Hematopoietic multipotent progenitor cell treated with erythropoietin and hydrocortisone succinate and interleukin-3 and kit ligand, for 4 days (in vitro differentiated cells): ENCODE measurements around the gene SCN1B.
"Not testable (repeated sequence)": the region's sequence is repeated elsewhere in the genome, so short reads cannot be mapped to it uniquely, and the experiment has no call there.

Experiments used
- DNase-seq: peaks from one replicate; pipeline ENCODE4 v3.0.0-alpha.2; 2015

SCN1B gene

DNA sequence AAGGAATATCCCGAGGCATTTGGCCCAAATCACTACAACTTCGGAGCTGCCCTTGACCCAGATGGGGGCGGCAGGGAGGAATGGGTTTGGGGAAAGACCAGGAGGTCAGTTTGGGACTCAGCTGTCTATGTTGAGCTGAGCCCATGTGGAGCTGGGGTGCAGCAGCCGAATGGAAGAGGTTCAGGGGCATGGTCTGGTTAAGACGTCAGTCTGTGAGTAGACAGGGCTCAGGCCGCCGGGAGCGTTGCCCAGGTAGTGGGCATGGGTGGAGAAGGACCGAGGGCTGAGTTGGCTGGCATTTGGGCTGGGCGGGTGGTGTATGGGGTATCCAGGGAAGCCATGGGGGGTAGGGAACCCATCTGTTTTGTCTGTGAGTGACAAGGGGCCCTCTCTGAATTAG, 9.3 kb upstream of the SCN1B start:
- DNase-seq, result no peak

- DNase-seq, result no peak
Observed at GRCh38 chr19:35021596-35021995, 8.7 kb upstream of the SCN1B start.

GRCh38 chr19:35022460-35022859, 7.8 kb upstream of the SCN1B start:
- no peak for DNase-seq

- DNase-seq, result no peak
Observed at GRCh38 chr19:35023428-35023827, 6.8 kb upstream of the SCN1B start.

DNA sequence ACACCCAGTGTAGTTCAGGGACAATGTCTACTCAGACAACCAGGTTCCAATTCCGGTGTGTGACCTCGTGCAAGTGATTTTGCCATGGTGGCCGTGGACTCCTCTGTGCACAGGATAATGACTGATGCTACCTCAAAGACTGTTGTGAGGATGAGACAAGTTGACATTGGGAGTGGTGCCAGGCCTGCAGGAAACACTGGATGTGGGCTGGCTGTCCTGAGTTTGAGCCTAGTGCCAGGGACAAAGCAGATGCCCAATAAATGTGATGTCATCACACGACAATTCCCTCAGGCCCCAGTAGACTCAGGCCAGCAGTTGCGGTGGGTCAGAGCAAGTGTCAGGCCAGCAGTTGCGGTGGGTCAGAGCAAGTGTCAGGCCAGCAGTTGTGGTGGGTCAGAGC, 6.2 kb upstream of the SCN1B start:
- DNase-seq, result no peak

DNA sequence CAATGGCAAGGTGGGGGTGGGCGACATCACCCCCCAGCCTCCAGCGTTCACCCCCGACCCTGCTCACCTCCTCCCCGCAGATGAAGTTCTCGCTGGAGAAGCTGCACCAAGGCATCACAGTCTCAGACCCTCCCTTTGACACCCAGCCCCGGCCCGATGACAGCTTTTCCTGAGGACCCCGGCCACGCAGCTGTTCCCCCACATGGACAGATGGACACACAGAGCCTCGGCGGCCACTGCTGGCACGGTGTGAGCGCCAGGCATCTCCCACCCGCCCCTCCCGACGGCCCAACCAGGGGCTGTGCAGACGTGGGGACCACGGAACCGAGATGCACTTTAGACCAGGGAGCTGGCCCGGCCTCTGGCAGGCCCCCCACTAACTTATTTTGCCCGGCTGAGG, 4.3 kb upstream of the SCN1B start:
- DNase-seq, result no peak

- no peak for DNase-seq
Observed at GRCh38 chr19:35026418-35026817, 3.9 kb upstream of the SCN1B start.

- DNase-seq, result no peak
Observed at GRCh38 chr19:35027009-35027408, 3.3 kb upstream of the SCN1B start.

- no peak for DNase-seq
Observed at GRCh38 chr19:35027851-35028599, 2.2 kb upstream of the SCN1B start.

GRCh38 chr19:35028600-35028885, 1.7 kb upstream of the SCN1B start:
- not testable (repeated sequence) for DNase-seq

DNA sequence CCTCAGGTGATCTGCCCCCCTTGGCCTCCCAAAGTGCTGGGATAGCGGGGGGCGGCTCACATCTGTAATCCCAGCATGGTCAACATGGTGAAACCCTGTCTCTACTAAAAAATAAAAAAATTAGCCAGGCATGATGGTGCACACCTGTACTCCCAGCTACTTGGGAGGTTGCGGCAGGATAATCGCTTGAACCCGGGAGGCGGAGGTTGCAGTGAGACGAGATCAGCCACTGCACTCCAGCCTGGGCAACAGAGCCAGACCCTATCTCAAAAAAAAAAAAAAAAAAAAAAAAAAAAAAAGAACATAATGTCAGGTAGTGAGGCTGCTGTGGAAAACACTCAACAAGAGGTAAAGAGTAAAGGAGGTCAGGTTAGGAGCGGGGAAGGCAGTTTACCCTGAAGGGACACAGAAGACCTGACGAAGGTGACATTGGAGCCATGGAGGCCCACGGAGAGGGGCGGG, 964 bp upstream of the SCN1B start:
- DNase-seq, result not testable (repeated sequence)

DNA sequence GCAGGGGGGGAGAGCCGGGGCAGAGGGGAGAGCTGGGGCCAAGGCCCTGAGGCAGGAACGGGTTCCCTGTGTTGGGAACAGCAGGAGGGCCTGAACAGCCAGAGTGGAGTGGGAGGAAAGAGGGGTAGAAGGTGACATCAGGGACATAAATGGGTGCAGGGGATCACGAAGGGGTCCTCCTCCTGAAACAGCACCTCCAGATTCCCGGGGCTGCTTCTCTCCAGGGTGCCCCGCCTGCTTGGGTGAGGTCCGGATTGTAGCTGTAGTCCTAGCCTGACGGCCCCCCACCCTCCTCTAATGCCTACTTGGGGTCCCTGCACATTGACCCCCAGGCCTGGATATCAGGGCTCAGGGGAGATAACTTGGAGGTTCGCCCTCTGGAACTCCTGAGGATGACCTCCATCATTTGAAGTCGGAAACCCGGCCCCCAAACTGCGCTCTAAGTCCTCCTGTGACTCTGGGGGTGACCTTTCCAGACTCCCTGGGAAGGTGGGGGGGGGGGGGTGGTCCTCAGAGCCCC, 473 bp upstream of the SCN1B start:
- DNase-seq, result no peak

DNA sequence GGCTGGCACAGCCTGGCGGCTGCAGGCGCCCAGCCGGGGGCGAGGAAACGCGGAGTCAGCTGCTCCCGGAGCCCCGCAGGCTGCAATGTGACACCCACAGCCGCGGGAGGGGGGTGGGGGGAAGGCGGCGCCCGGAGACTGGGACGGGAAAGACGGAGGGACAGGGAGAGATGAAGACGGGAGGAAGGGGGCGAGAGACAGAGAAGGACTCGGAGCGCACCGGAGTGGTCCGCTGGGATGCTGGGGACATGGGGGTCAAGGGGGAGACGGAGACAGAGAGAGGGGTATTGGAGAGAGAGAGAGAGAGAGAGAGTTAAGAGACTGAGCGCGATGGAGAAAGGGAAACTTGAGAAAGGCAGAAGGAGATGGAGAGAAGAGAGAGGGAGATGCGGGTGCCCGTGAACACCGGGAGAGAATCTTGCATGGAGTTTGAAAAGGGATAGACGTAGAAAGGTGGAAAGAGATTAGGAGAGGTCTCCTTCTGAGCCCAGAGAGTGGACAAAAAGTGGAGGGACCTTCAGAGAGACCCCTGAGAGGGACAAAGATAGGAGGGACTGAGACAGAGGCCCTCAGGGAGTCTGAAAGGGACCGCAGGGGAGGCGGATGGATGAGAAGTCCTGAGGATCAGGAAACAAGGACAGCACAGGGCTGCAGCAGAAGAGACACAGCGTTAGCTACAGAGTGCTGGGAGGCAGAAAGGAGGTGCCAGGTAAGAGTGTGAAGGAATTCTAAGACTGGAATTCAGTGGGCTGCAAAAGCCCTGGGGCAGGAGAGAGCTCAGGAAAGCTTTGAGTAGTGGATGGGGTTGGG, 1.0 kb downstream of the SCN1B start:
- DNase-seq, result no peak

GRCh38 chr19:35032356-35032865, 2.1 kb downstream of the SCN1B start:
- DNase-seq, result no peak

GRCh38 chr19:35033067-35034004, 3.1 kb downstream of the SCN1B start:
- no peak for DNase-seq

- DNase-seq, result no peak
Observed at GRCh38 chr19:35034005-35034502, 3.8 kb downstream of the SCN1B start.

- DNase-seq, result no peak
Observed at GRCh38 chr19:35034588-35035382, 4.5 kb downstream of the SCN1B start.

DNA sequence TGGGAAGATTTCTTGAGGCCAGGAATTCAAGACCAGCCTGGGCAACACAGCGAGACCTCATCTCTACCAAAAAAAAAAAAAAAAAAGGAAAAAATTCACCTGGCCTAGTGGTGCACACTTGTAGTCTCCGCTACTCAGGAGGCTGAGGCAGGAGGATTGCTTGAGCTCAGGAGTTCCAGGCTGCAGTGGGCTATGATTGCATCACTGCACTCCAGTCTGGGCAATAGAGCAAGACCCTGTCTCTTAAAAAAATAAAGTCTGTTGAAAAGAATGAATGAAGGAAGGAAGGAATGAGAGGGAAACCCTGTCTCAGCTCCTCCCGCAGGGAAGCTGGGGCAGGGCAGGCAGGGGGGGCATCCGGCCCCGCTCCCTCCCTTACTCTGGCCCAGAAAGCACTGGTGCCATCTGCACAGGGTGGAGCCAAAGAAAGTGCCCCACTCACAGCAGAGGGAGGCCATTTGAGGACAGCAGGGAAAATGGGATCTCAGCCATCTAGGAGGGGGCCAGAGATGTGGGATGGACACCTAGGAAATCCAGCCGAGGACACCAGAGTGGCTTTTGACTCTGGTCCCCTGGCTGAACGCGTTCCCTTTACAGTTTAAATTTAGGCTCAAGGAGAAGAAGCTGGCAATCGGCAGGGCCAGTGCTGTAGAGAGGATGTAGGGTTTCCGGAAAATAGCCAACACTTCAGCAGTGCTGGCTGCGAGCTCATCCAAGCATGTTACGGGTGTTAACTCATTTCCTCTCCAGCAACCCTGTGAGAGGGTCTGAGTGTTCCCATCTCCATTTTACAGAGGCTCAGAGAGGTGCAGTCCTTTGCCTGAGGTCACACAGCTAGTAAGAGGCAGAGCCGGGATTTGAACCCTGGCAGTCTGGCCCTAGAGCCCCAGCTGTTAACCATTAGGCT, 7.7 kb downstream of the SCN1B start:
- peak; percentile 64 for DNase-seq

- DNase-seq, result peak; percentile 71
Observed at GRCh38 chr19:35038623-35039512, 8.6 kb downstream of the SCN1B start.
